ENCODE data around the gene MASP2. TPM values are rescaled to one million over a fixed set of nuclear protein-coding genes. Genes with fewer than 3 reads are reported as not detected.

The MASP2 gene
- total and polyA plus RNA-seq, 3 experiments from 2014 or later: 0.18 to 0.20 TPM; not detected in 1

- Histone ChIP-seq H3K9me3 (ENCODE audit: low read length) (no peaks in the 10 kb centered on the region), H3K4me3 (ENCODE audit: low read length) (no peak overlapping the region), H3K4me1 (ENCODE audit: insufficient read depth, low read length) (peaks cover 25% of the 10 kb centered on the region), H3K27ac (ENCODE audit: low read depth, low read length) (peak overlapping the region; percentile 79), H3K36me3 (ENCODE audit: insufficient read depth, low read length) (peaks cover 11% of the 10 kb centered on the region), H3K27me3 (ENCODE audit: insufficient read depth, low read length, poor library complexity, severe bottlenecking) (no peaks in the 10 kb centered on the region)
- Mint-ChIP-seq H3K4me1 (peaks cover 30 to 40% (median 35%) of the 10 kb centered on the region in 3 donors), H3K36me3 (peaks cover 3 to 47% (median 15%) of the 10 kb centered on the region in 3 donors), H3K9me3 (no peaks in the 10 kb centered on the region), H3K4me3 (peak overlapping the region; percentile 85 to 97 (median 91)), H3K27ac (peak overlapping the region; percentile 82 to 99 (median 96)), H3K27me3 (no peaks in the 10 kb centered on the region)
- DNase-seq: no peak
- ChIA-PET POLR2A (interaction anchor here (0.7 to 3.4 kb wide), 2 partner anchors 11 to 49 kb away, joined by 3 to 18 read pairs; partner anchors contain the start of gene TARDBP), CTCF (interaction anchor here (1.1 to 3.2 kb wide), 7 partner anchors 9 to 588 kb away, joined by 3 to 27 read pairs (median 4); partner anchors contain the start of gene TARDBP)
Observed at GRCh38 chr1:11061652-11062365, 14.8 kb upstream of the MASP2 start.

DNA sequence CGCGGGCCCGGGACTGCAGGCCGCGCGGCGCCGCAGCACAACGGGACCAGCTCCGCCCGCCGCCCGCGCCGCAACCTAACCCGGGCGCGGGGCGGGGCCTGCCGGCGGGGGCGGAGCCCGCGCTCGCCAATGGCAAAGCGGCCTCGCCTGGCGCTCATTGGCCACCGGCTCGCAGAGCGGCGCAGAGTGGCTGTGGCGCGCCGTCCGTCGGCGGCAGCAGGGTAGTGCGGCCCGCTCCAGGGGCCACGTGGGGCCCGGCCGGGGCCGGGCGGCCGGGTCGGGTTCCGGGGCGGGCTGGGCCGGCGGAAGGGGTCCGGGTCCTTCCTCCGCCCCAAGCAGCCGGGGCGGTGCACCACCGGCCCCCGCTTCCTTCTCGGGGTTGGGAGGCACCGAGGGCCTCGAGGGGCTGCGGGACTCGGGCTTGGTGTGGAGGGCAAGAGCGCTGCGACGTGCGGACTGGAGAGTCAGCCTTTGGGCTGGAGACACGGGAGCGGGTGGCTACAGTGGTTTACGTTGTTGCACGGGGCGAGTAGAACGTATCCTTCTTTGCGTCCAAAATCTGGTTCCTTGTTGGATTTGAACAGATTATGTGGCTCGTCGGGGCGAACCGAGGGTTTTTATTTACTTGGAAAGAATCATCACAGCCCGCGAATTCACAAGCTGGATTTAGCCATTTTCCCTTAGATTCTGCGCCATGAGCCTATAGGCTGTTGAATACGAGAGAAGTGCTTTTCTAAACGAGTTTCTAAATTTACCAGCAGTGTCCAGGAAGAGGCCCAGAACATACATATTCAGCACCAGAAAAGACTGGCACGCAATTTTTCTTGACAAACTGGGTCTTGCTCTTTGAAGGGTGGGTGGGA is 13.2 kb upstream of the MASP2 start, which contains the start of gene SRM:
Gene SRM (minus strand): TSS at position 51 of the 863 bp plus-strand sequence. CDS start 75 bp downstream, outside the sequence.
- Histone ChIP-seq H3K36me3 (ENCODE audit: insufficient read depth, low read length) (no peaks in the 10 kb centered on the region), H3K4me3 (ENCODE audit: low read length) (peak within 1 kb of the TSS; percentile 63), H3K27ac (ENCODE audit: low read depth, low read length) (peak within 1 kb of the TSS; percentile 79), H3K4me1 (ENCODE audit: insufficient read depth, low read length) (peaks cover 25% of the 10 kb centered on the region), H3K9me3 (ENCODE audit: low read length) (no peaks in the 10 kb centered on the region), H3K27me3 (ENCODE audit: insufficient read depth, low read length, poor library complexity, severe bottlenecking) (no peaks in the 10 kb centered on the region)
- Mint-ChIP-seq H3K9me3 (no peaks in the 10 kb centered on the region), H3K27me3 (no peaks in the 10 kb centered on the region), H3K4me3 (peak within 1 kb of the TSS; percentile 89 to 97 (median 93)), H3K27ac (peak within 1 kb of the TSS; percentile 91 to 99 (median 97)), H3K4me1 (peaks cover 30 to 40% (median 35%) of the 10 kb centered on the region in 3 donors), H3K36me3 (peaks cover 3 to 39% (median 5%) of the 10 kb centered on the region in 3 donors)
- CTCF ChIA-PET: interaction anchor here (0.6 to 3.2 kb wide), 8 partner anchors 11 to 151 kb away, joined by 3 to 27 read pairs (median 4); partner anchors contain the start of gene TARDBP
- POLR2A ChIA-PET: interaction anchor here (0.7 to 3.4 kb wide), 8 partner anchors 15 to 660 kb away, joined by 3 to 18 read pairs (median 4); partner anchors contain the start of genes EXOSC10, MTOR and TARDBP
- peak; percentile 86 to 92 (median 90) for DNase-seq

DNA sequence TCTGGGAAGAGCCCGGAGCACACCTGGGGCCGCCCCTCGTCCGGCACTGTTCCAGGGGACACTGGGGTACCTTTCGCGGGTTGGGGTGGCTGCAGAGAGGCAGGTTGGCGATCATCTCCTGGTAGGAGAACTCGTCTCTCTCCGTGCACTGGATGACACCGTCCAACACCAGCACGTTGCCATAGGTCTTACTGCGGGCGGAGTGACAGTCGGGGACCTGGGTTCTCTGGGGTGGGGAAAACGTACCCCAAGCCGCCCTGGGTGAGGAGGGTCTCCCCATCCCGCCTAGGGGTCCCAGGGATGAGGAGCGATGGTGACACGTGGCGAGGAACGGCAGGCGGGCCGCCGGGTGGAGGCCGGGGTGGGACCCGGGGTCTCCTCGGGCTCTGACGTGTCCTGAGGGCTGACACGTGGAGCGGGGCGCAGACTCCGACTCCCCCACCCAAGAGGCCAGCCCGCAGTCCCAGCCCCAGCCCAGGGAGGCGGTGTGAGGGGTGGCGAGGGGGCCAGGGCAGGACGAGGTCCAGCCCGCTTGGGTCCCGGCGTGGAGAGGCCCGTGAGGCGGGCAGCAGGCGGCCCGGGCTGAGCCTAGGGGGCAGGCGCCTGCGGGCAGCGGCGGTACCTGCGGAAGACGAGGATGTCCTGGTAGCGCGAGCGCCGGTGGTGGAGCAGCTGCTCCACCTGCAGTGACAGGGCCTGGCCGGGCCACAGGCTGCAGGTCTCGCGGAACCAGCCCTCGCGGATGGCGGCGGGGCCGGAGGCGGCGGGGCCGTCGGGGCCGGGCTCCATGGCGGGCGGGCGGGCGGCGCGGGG is 12.3 kb upstream of the MASP2 start:
- CTCF ChIA-PET: interaction anchor here (0.6 to 3.7 kb wide), 6 partner anchors 11 to 47 kb away, joined by 3 to 27 read pairs (median 6); partner anchors contain the start of gene TARDBP
- H3K36me3 Mint-ChIP-seq: peaks cover 0 to 39% (median 2%) of the 10 kb centered on the region in 3 donors
- Histone ChIP-seq H3K36me3 (ENCODE audit: insufficient read depth, low read length) (no peaks in the 10 kb centered on the region), H3K4me3 (ENCODE audit: low read length) (peak overlapping the region; percentile 63), H3K27me3 (ENCODE audit: insufficient read depth, low read length, poor library complexity, severe bottlenecking) (no peaks in the 10 kb centered on the region), H3K9me3 (ENCODE audit: low read length) (no peaks in the 10 kb centered on the region), H3K27ac (ENCODE audit: low read depth, low read length) (peak overlapping the region; percentile 38), H3K4me1 (ENCODE audit: insufficient read depth, low read length) (peaks cover 25% of the 10 kb centered on the region)
- no peaks in the 10 kb centered on the region for H3K9me3 Mint-ChIP-seq
- no peaks in the 10 kb centered on the region for H3K27me3 Mint-ChIP-seq
- peak overlapping the region; percentile 85 to 95 (median 91) for H3K4me3 Mint-ChIP-seq
- DNase-seq: no peak
- H3K27ac Mint-ChIP-seq: peak overlapping the region; percentile 29 to 95 (median 86)
- peaks cover 30 to 40% (median 35%) of the 10 kb centered on the region in 3 donors for H3K4me1 Mint-ChIP-seq
- POLR2A ChIA-PET: interaction anchor here (0.5 to 3.4 kb wide), 6 partner anchors 22 to 203 kb away, joined by 3 to 18 read pairs (median 4); partner anchors contain the start of genes EXOSC10, MTOR and TARDBP

DNA sequence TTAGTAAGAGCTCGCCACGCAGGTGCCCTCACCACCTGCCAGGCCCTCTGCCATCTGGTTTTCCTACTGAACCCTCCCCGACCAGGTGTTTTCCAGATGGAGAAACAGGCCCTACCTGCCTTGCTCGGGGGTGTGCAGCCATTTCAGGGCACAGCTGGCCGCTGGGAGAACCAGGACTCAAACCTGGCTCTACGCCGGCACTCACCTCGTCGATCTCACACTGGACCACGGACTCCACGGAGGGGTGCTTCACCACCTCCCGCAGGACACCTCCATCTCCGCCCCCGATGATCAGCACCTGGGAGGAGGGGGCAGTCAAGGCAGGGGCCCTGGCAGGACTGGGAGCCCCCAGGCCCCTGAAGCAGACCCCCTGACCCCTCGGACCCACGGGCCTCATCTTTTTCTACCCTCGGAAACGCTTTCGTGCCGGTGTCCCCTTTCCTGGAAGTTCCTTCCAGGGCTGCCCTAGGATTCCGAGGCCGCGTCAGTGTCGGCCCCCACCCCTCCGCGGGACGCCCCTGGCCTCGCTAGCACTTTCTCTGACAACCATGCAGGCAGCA is 11.6 kb upstream of the MASP2 start:
- peak overlapping the region; percentile 38 for H3K27ac ChIP-seq (ENCODE audit: low read depth, low read length)

GRCh38 chr1:11058026-11058425 is 11.0 kb upstream of the MASP2 start:
- no peak for DNase-seq
- H3K36me3 Mint-ChIP-seq: peaks cover 0 to 39% (median 2%) of the 10 kb centered on the region in 3 donors
- no peak overlapping the region for H3K27ac Mint-ChIP-seq
- Histone ChIP-seq H3K27ac (ENCODE audit: low read depth, low read length) (no peak overlapping the region), H3K27me3 (ENCODE audit: insufficient read depth, low read length, poor library complexity, severe bottlenecking) (no peaks in the 10 kb centered on the region), H3K9me3 (ENCODE audit: low read length) (no peaks in the 10 kb centered on the region), H3K4me3 (ENCODE audit: low read length) (no peak overlapping the region), H3K4me1 (ENCODE audit: insufficient read depth, low read length) (peaks cover 22% of the 10 kb centered on the region), H3K36me3 (ENCODE audit: insufficient read depth, low read length) (no peaks in the 10 kb centered on the region)
- peaks cover 25 to 36% (median 30%) of the 10 kb centered on the region in 3 donors for H3K4me1 Mint-ChIP-seq
- CTCF ChIA-PET: interaction anchor here (3.7 kb wide), 1 partner anchor 20 kb away, joined by 18 read pairs; no protein-coding TSS in a partner anchor
- peak overlapping the region; percentile 29 to 95 (median 68) for H3K4me3 Mint-ChIP-seq
- H3K9me3 Mint-ChIP-seq: no peaks in the 10 kb centered on the region
- POLR2A ChIA-PET: interaction anchor here (0.7 to 1.0 kb wide), 2 partner anchors 46 to 589 kb away, joined by 3 read pairs; no protein-coding TSS in a partner anchor
- no peaks in the 10 kb centered on the region for H3K27me3 Mint-ChIP-seq

More for the DNA sequence above, 11.6 kb upstream of the MASP2 start:
- H3K36me3 Mint-ChIP-seq: peaks cover 0 to 41% (median 2%) of the 10 kb centered on the region in 3 donors
- peak overlapping the region in 6 of 8 donors; percentile 32 to 92 (median 86) for H3K27ac Mint-ChIP-seq
- no peaks in the 10 kb centered on the region for H3K27me3 Mint-ChIP-seq
- CTCF ChIA-PET: interaction anchor here (3.7 kb wide), 1 partner anchor 21 kb away, joined by 18 read pairs; no protein-coding TSS in a partner anchor
- peaks cover 25% of the 10 kb centered on the region for H3K4me1 ChIP-seq (ENCODE audit: insufficient read depth, low read length)
- H3K4me3 Mint-ChIP-seq: peak overlapping the region; percentile 85 to 95 (median 91)
- H3K36me3 ChIP-seq (ENCODE audit: insufficient read depth, low read length): no peaks in the 10 kb centered on the region
- POLR2A ChIA-PET: interaction anchor here (0.6 to 1.0 kb wide), 3 partner anchors 18 to 589 kb away, joined by 3 to 5 read pairs (median 5); no protein-coding TSS in a partner anchor
- no peaks in the 10 kb centered on the region for H3K9me3 Mint-ChIP-seq
- no peak for DNase-seq
- peak overlapping the region; percentile 63 for H3K4me3 ChIP-seq (ENCODE audit: low read length)
- H3K27me3 ChIP-seq (ENCODE audit: insufficient read depth, low read length, poor library complexity, severe bottlenecking): no peaks in the 10 kb centered on the region
- H3K9me3 ChIP-seq (ENCODE audit: low read length): no peaks in the 10 kb centered on the region
- H3K4me1 Mint-ChIP-seq: peaks cover 30 to 40% (median 35%) of the 10 kb centered on the region in 3 donors

GRCh38 chr1:11057477-11057876 is 10.4 kb upstream of the MASP2 start:
- DNase-seq: no peak
- H3K4me3 ChIP-seq (ENCODE audit: low read length): no peak overlapping the region
- peak overlapping the region; percentile 27 to 77 (median 59) for H3K4me3 Mint-ChIP-seq
- CTCF ChIA-PET: interaction anchor here (3.7 kb wide), 1 partner anchor 20 kb away, joined by 18 read pairs; no protein-coding TSS in a partner anchor
- H3K9me3 ChIP-seq (ENCODE audit: low read length): no peaks in the 10 kb centered on the region
- no peak overlapping the region for H3K27ac ChIP-seq (ENCODE audit: low read depth, low read length)
- H3K9me3 Mint-ChIP-seq: no peaks in the 10 kb centered on the region
- no peaks in the 10 kb centered on the region for H3K27me3 ChIP-seq (ENCODE audit: insufficient read depth, low read length, poor library complexity, severe bottlenecking)
- H3K36me3 Mint-ChIP-seq: peaks cover 0 to 36% (median 2%) of the 10 kb centered on the region in 3 donors
- H3K4me1 Mint-ChIP-seq: peaks cover 20 to 33% (median 25%) of the 10 kb centered on the region in 3 donors
- peaks cover 19% of the 10 kb centered on the region for H3K4me1 ChIP-seq (ENCODE audit: insufficient read depth, low read length)
- H3K36me3 ChIP-seq (ENCODE audit: insufficient read depth, low read length): no peaks in the 10 kb centered on the region
- H3K27ac Mint-ChIP-seq: peak overlapping the region in 3 of 8 donors; percentile 42 to 54 (median 54)
- POLR2A ChIA-PET: interaction anchor here (0.6 to 0.7 kb wide), 2 partner anchors 46 to 196 kb away, joined by 3 read pairs; no protein-coding TSS in a partner anchor
- H3K27me3 Mint-ChIP-seq: no peaks in the 10 kb centered on the region
